Activated CD4-positive, alpha-beta T cell treated with anti-CD3 and anti-CD28 coated beads for 4 hours (primary cell): ENCODE data around the gene PLIN5.
"Not testable (repeated sequence)": the region's sequence is repeated elsewhere in the genome, so short reads cannot be mapped to it uniquely, and the experiment has no call there.

Source experiments
- DNase-seq, 2 donors: peaks; one replicate each; pipeline ENCODE4 v3.0.0-alpha.2; 2020

Gene PLIN5

GRCh38 chr19:4567584-4568071 is 32.6 kb upstream of the PLIN5 start:
- peak; percentile 43 to 65 for DNase-seq

- no peak for DNase-seq
These were observed 31.5 kb upstream of the PLIN5 start for GRCh38 chr19:4566402-4567051.

GRCh38 chr19:4563562-4563961 is 28.5 kb upstream of the PLIN5 start:
- DNase-seq, result not testable (repeated sequence)

- not testable (repeated sequence) for DNase-seq
These were observed 27.1 kb upstream of the PLIN5 start for GRCh38 chr19:4562085-4562484.

GRCh38 chr19:4559569-4559968 is 24.5 kb upstream of the PLIN5 start, which contains the start of gene SEMA6B:
Gene SEMA6B, minus strand, starts transcription at chr19:4559684. Its CDS starts 1,227 bp downstream, at chr19:4558457.
- DNase-seq, result no peak

- DNase-seq, result peak in 1 of 2 donors; percentile 35
These were observed 23.2 kb upstream of the PLIN5 start for GRCh38 chr19:4557971-4558941.

GRCh38 chr19:4557144-4557970 is 22.3 kb upstream of the PLIN5 start:
- DNase-seq, result peak in 1 of 2 donors; percentile 21

- DNase-seq, result no peak
These were observed 21.6 kb upstream of the PLIN5 start for GRCh38 chr19:4556597-4557127.

- no peak for DNase-seq
These were observed 20.9 kb upstream of the PLIN5 start for GRCh38 chr19:4555657-4556561.

- no peak for DNase-seq
These were observed 19.7 kb upstream of the PLIN5 start for GRCh38 chr19:4554717-4555116.

GRCh38 chr19:4553775-4554174 is 18.8 kb upstream of the PLIN5 start:
- no peak for DNase-seq

- no peak for DNase-seq
These were observed 18.2 kb upstream of the PLIN5 start for GRCh38 chr19:4553092-4553695.

- no peak for DNase-seq
These were observed 17.4 kb upstream of the PLIN5 start for GRCh38 chr19:4552525-4552819.

- DNase-seq, result no peak
These were observed 15.5 kb upstream of the PLIN5 start for GRCh38 chr19:4550479-4551050.

- DNase-seq, result no peak
These were observed 15.0 kb upstream of the PLIN5 start for GRCh38 chr19:4550018-4550417.

- DNase-seq, result no peak
These were observed 13.2 kb upstream of the PLIN5 start for GRCh38 chr19:4548238-4548584.

GRCh38 chr19:4547303-4548237 is 12.5 kb upstream of the PLIN5 start:
- no peak for DNase-seq

GRCh38 chr19:4543842-4544647 is 9.0 kb upstream of the PLIN5 start:
- DNase-seq, result no peak
